ENCODE results near the gene GRHL1.

DNA sequence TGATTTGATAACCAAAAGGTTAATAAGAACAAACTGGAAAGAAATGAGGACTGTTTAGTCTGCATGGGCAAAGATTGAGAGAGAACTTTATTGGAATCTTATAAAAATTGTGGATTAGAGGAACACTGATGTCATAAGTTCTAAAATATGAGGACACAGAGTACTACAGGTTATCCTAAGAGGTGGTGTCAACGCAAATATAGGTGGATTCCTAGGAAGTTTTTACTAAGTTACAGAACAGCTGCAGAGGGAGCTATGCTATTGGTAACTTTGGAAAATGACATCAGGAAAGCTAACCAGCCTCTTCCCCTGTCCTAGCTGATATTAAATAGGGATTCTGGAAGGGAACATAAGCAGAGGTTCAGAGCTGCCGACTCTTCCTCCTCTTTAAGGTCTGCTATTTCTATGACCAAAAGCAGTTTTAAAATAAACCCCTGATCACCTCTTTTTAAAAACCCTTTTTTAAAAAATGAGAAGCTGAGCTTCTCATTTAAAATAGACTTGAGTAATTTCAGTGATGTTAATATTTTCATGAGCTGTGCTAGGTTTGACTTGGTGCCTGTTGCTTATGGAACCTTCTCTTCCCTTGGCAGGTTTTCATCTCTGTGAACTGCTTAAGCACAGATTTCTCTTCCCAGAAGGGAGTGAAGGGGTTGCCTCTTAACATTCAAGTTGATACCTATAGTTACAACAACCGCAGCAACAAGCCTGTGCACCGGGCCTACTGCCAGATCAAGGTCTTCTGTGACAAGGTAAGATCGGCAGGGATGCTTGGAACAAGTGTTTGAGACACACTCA is 34.2 kb downstream of the GRHL1 start:
- TF ChIP-seq CTCF (IDR thresholded peaks at IDR 0.05) (no peak), ZFX (IDR thresholded peaks at IDR 0.05; ENCODE audit: borderline replicate concordance) (no peak)
